HL-60 (cell line): ENCODE data around the gene TPP1.

Source experiments
- DNase-seq, 2 experiments: peaks; one replicate each; pipeline ENCODE4 v3.0.0-alpha.2; 2010 to 2020; ENCODE audit warnings: low read depth in 1 of 2, low spot score in 1 of 2
- H3K27ac ChIP-seq: fragments of 250-450 bp; sonication (Bioruptor Pico); replicated peaks from 2 replicates; pipeline ENCODE4 v1.5.1; 2020; ENCODE audit warnings: mild to moderate bottlenecking, moderate library complexity
- H3K27me3 ChIP-seq: fragments of 250-450 bp; sonication (Bioruptor Pico); 2 replicates; pipeline ENCODE4 v1.5.1; 2021; ENCODE audit warnings: mild to moderate bottlenecking, moderate library complexity; ENCODE audit not compliant: insufficient read depth, poor library complexity, severe bottlenecking
- H3K4me3 ChIP-seq: replicated peaks from 2 replicates; pipeline ENCODE4 v1.5.1; 2011; ENCODE audit warnings: mild to moderate bottlenecking, control low read depth, low read length; ENCODE audit not compliant: insufficient read depth
- GABPA ChIP-seq: IDR thresholded peaks from 2 replicates; pipeline ENCODE4 v1.6.1; 2012; ENCODE audit warnings: low read depth
- POLR2AphosphoS5 ChIP-seq: IDR thresholded peaks from 2 replicates; pipeline ENCODE4 v1.6.1; 2012; ENCODE audit warnings: low read depth
- SPI1 ChIP-seq: IDR thresholded peaks from 2 replicates; pipeline ENCODE4 v1.6.1; 2012; ENCODE audit warnings: low read depth, mild to moderate bottlenecking, borderline replicate concordance
- TF ChIP-seq, protein P1 (sequence below): IDR thresholded peaks from 2 replicates; pipeline ENCODE4 v1.6.1; 2012; ENCODE audit warnings: low read depth; ENCODE audit not compliant: insufficient replicate concordance
- TF ChIP-seq, protein P2 (sequence below): IDR thresholded peaks from one replicate; pipeline ENCODE4 v1.5.1; 2011; ENCODE audit warnings: low read length, control low read depth, inconsistent platforms; ENCODE audit not compliant: insufficient read depth

TPP1 gene

DNA sequence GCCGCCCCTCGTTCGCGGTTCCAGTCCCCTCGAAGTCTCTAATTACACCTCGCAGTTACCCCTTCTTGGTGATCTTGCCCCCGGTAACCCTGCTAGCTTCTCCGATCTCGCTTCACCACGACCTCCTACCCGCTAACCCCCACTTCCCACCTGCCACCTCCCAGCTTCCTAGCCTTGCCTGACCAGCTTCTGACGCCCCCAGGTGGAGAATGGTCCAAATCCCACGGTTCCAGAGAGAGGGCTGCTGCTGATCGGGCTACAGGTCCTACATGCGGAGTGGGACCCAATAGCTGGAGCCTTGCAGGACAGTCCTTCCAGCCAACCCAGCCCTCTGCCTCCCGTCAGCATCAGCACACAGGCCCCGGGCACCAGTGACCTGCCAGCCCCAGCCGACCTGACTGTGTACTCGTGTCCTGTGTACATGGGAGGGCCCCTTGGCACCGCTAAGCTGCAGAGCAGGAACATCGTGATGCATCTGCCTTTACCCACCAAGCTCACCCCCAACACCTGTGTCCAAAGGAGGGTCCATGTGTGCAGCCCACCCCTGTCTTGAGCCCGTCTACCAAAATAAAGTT, 47.7 kb downstream of the TPP1 start:
- H3K27me3 ChIP-seq, result no peaks in the 10 kb centered on the region
- no peak overlapping the region for H3K4me3 ChIP-seq
- DNase-seq, result no peak
- no peak overlapping the region for H3K27ac ChIP-seq
- TF ChIP-seq, protein P1, sequence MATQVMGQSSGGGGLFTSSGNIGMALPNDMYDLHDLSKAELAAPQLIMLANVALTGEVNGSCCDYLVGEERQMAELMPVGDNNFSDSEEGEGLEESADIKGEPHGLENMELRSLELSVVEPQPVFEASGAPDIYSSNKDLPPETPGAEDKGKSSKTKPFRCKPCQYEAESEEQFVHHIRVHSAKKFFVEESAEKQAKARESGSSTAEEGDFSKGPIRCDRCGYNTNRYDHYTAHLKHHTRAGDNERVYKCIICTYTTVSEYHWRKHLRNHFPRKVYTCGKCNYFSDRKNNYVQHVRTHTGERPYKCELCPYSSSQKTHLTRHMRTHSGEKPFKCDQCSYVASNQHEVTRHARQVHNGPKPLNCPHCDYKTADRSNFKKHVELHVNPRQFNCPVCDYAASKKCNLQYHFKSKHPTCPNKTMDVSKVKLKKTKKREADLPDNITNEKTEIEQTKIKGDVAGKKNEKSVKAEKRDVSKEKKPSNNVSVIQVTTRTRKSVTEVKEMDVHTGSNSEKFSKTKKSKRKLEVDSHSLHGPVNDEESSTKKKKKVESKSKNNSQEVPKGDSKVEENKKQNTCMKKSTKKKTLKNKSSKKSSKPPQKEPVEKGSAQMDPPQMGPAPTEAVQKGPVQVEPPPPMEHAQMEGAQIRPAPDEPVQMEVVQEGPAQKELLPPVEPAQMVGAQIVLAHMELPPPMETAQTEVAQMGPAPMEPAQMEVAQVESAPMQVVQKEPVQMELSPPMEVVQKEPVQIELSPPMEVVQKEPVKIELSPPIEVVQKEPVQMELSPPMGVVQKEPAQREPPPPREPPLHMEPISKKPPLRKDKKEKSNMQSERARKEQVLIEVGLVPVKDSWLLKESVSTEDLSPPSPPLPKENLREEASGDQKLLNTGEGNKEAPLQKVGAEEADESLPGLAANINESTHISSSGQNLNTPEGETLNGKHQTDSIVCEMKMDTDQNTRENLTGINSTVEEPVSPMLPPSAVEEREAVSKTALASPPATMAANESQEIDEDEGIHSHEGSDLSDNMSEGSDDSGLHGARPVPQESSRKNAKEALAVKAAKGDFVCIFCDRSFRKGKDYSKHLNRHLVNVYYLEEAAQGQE, result no peak
- TF ChIP-seq POLR2AphosphoS5 (no peak), SPI1 (no peak), GABPA (no peak)
- TF ChIP-seq, protein P2, sequence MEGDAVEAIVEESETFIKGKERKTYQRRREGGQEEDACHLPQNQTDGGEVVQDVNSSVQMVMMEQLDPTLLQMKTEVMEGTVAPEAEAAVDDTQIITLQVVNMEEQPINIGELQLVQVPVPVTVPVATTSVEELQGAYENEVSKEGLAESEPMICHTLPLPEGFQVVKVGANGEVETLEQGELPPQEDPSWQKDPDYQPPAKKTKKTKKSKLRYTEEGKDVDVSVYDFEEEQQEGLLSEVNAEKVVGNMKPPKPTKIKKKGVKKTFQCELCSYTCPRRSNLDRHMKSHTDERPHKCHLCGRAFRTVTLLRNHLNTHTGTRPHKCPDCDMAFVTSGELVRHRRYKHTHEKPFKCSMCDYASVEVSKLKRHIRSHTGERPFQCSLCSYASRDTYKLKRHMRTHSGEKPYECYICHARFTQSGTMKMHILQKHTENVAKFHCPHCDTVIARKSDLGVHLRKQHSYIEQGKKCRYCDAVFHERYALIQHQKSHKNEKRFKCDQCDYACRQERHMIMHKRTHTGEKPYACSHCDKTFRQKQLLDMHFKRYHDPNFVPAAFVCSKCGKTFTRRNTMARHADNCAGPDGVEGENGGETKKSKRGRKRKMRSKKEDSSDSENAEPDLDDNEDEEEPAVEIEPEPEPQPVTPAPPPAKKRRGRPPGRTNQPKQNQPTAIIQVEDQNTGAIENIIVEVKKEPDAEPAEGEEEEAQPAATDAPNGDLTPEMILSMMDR, result no peak

DNA sequence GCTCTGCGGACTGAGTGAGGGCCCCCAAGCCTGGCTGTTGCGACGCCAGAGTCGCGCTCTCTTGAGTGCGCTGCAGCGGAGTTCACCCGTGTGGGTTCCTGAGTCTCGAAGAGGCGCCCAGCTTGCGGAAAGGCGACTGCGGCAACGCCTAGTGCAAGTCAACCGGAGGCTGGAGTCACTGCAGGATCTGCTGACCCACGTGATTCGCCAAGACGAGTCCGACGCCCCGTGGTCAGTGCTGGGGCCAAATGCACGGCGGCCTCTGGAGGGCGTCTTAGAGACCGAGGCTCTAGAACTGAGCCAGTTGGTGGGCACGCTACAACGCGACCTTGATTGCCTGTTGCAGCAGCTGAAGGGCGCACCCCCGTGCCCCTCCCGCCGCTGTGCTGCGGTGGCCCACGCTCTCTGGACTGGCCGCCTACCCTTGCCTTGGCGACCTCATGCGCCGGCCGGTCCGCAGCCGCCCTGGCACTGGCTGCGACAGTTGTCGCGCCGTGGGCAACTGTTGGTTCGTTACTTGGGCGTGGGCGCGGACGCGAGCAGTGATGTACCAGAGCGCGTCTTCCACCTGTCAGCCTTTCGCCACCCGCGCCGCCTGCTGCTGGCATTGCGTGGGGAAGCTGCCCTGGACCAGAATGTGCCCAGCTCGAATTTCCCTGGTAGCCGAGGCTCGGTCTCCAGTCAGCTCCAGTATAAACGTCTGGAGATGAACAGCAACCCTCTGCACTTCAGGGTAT, 48.4 kb downstream of the TPP1 start:
- Histone ChIP-seq H3K27me3 (no peaks in the 10 kb centered on the region), H3K27ac (no peak overlapping the region), H3K4me3 (no peak overlapping the region)
- TF ChIP-seq GABPA (no peak), SPI1 (no peak), POLR2AphosphoS5 (no peak)
- TF ChIP-seq, protein P2, result no peak
- TF ChIP-seq, protein P1, result no peak
- no peak for DNase-seq

DNA sequence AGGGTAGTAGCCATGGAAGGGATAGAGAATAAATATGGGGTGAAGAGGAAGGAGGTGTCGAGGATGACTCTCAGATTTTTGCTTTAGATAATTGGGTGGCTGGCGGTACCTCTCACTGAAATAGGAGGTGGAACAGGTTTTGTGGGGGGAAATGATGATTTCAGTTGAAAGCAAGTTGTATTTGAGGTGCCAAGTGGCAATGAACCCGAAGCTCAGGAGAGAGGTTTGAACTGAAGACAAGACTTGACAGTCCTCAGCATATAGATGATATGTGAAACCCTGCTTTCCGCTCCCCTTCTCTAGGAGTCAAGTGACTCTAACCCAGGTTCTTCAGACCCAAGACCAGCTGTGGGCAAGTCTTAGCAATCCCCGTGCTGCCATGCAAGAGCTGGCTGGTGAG, 49.5 kb downstream of the TPP1 start:
- no peaks in the 10 kb centered on the region for H3K27me3 ChIP-seq
- H3K4me3 ChIP-seq, result no peak overlapping the region
- no peak overlapping the region for H3K27ac ChIP-seq
- TF ChIP-seq, protein P1, result no peak
- no peak for TF ChIP-seq POLR2AphosphoS5
- TF ChIP-seq GABPA, result no peak
- TF ChIP-seq, protein P2, result no peak
- no peak for TF ChIP-seq SPI1
- DNase-seq, result no peak
